Endodermal cell (in vitro differentiated cells): ENCODE measurements around the gene OPA1. TPM values are rescaled to one million over a fixed set of nuclear protein-coding genes. Genes with fewer than 3 reads are reported as not detected.

ENCODE experiments used
- DNase-seq: peaks from one replicate; pipeline ENCODE4 v3.0.0-alpha.2; 2017
- H3K27ac ChIP-seq: 2 replicates; pipeline ENCODE4 v1.5.1; 2013; ENCODE audit warnings: mild to moderate bottlenecking, low read depth, low read length, moderate library complexity
- H3K27me3 ChIP-seq: 2 replicates; pipeline ENCODE4 v1.6.1; 2013; ENCODE audit warnings: mild to moderate bottlenecking, low read length, moderate library complexity; ENCODE audit not compliant: insufficient read depth, control insufficient read depth, poor library complexity, severe bottlenecking
- H3K36me3 ChIP-seq: 2 replicates; pipeline ENCODE4 v1.7.0; 2013; ENCODE audit warnings: mild to moderate bottlenecking, low read length, moderate library complexity; ENCODE audit not compliant: control insufficient read depth, insufficient read depth
- H3K4me1 ChIP-seq: one replicate; pipeline ENCODE4 v1.7.0; 2013; ENCODE audit warnings: low read length; ENCODE audit not compliant: control insufficient read depth, insufficient read depth
- H3K4me3 ChIP-seq: 2 replicates; pipeline ENCODE4 v1.5.1; 2013; ENCODE audit warnings: mild to moderate bottlenecking, low read length, moderate library complexity
- H3K9ac ChIP-seq: 2 replicates; pipeline ENCODE4 v1.6.1; 2013; ENCODE audit warnings: mild to moderate bottlenecking, low read length, moderate library complexity; ENCODE audit not compliant: poor library complexity, severe bottlenecking; ENCODE audit errors: extremely low read depth
- H3K9me3 ChIP-seq: 2 replicates; pipeline ENCODE4 v1.6.1; 2013; ENCODE audit warnings: mild to moderate bottlenecking, low read length, moderate library complexity; ENCODE audit not compliant: control insufficient read depth
- H3K27ac Mint-ChIP-seq: 2 replicates; pipeline ENCODE4 v1.8.0; 2020; ENCODE audit warnings: mixed read lengths
- H3K27me3 Mint-ChIP-seq: 2 replicates; pipeline ENCODE4 v1.8.0; 2021; ENCODE audit warnings: mild to moderate bottlenecking, mixed read lengths; ENCODE audit not compliant: insufficient read depth
- H3K36me3 Mint-ChIP-seq: 2 replicates; pipeline ENCODE4 v1.8.0; 2020; ENCODE audit warnings: low read depth, mixed read lengths
- H3K4me1 Mint-ChIP-seq: 2 replicates; pipeline ENCODE4 v1.8.0; 2020; ENCODE audit warnings: mixed read lengths
- H3K4me3 Mint-ChIP-seq: 2 replicates; pipeline ENCODE4 v1.8.0; 2020; ENCODE audit warnings: mild to moderate bottlenecking, moderate library complexity, mixed read lengths
- H3K9me3 Mint-ChIP-seq: 2 replicates; pipeline ENCODE4 v1.8.0; 2020; ENCODE audit warnings: mild to moderate bottlenecking, mixed read lengths
- CTCF ChIP-seq: fragments of 200-600 bp; sonication (generic); conservative IDR thresholded peaks from 2 replicates; pipeline ENCODE4 v1.5.0; 2021; ENCODE audit warnings: antibody characterized with exemption, mild to moderate bottlenecking
- WGBS, 2 experiments: methylation state at CpG; one replicate each; pipeline versions ENCODE4 v1.1.5 to v1.1.7; 2013; ENCODE audit warnings: missing lambda C conversion rate in 2 of 2, mixed read lengths in 1 of 2; ENCODE audit not compliant: insufficient coverage in 1 of 2, insufficient read length in 1 of 2; 5-methylcytosine and 5-hydroxymethylcytosine counted together
- long read RNA-seq, 4 experiments: library from polyadenylated mRNA in 2 of 4; library from RNA in 1 of 4; library from capped mRNA in 1 of 4; stranded (forward) in 3 of 4; unstranded in 1 of 4; transcript quantifications; one replicate each; pipeline ENCODE4 v2.0.0, GENCODE V29; 2020 to 2021; ENCODE audit warnings: inconsistent platforms in 1 of 4
- polyA plus RNA-seq, 2 experiments: library from polyadenylated mRNA; stranded (reverse); fragments of 50-300 nt; gene quantifications; one replicate each; pipeline ENCODE4 v1.2.3, GENCODE V29; 2013
- total RNA-seq, 2 donors: library from RNA; stranded (reverse); fragmentation: NEBNext Ultra II Directional in 1 of 2; extraction: Animal tissue kit (Norgen Biotek cat#: 25700) in 1 of 2; gene quantifications; 2 replicates in 1 of 2; 3 replicates in 1 of 2; pipeline ENCODE4 v1.2.1, GENCODE V29; 2021

OPA1 gene
- total RNA-seq = 10 to 100 TPM; 61.5 to 69.4 TPM
- polyA plus RNA-seq (2013, experiment 1 of 2) = 56.7 TPM
- polyA plus RNA-seq (2013, experiment 2 of 2) = 58.6 TPM
- long read RNA-seq, experiment 1, partial matches to known transcripts = 23 of 25 reads
- long read RNA-seq, experiment 1, other reads (novel, unspliced or antisense) = 2 of 25 reads
- long read RNA-seq, experiment 2, full-length matches to known transcripts = 60 of 97 reads
- long read RNA-seq, experiment 2, partial matches to known transcripts = 15 of 97 reads
- long read RNA-seq, experiment 2, other reads (novel, unspliced or antisense) = 22 of 97 reads
- long read RNA-seq, experiment 3, full-length matches to known transcripts = 222 of 282 reads
- long read RNA-seq, experiment 3, partial matches to known transcripts = 16 of 282 reads
- long read RNA-seq, experiment 3, other reads (novel, unspliced or antisense) = 44 of 282 reads
- long read RNA-seq, experiment 4, full-length matches to known transcripts = 4 of 21 reads
- long read RNA-seq, experiment 4, partial matches to known transcripts = 14 of 21 reads
- long read RNA-seq, experiment 4, other reads (novel, unspliced or antisense) = 3 of 21 reads

- Histone ChIP-seq H3K9me3 (no peaks in the 10 kb centered on the region), H3K4me3 (peak within 1 kb of the TSS; percentile 99), H3K36me3 (peaks cover 12% of the 10 kb centered on the region), H3K4me1 (no peaks in the 10 kb centered on the region), H3K27ac (peak within 1 kb of the TSS; percentile 58), H3K9ac (peak within 1 kb of the TSS; percentile 74), H3K27me3 (no peaks in the 10 kb centered on the region)
- WGBS, 2 experiments = 2 to 3% methylated on average over 35 to 55 of the region's 55 CpGs
- Mint-ChIP-seq H3K9me3 (no peaks in the 10 kb centered on the region), H3K27me3 (peaks cover 7% of the 10 kb centered on the region), H3K27ac (peak within 1 kb of the TSS; percentile 92), H3K4me1 (peaks cover 14% of the 10 kb centered on the region), H3K36me3 (peaks cover 15% of the 10 kb centered on the region), H3K4me3 (peak within 1 kb of the TSS; percentile 85)
- TF ChIP-seq CTCF = peak; percentile 58
- peak; percentile 99 for DNase-seq
These were observed at the start of gene OPA1 for GRCh38 chr3:193592841-193593667. Gene OPA1, plus strand, starts transcription at chr3:193593208. Its CDS starts 170 bp downstream, at chr3:193593378.

DNA sequence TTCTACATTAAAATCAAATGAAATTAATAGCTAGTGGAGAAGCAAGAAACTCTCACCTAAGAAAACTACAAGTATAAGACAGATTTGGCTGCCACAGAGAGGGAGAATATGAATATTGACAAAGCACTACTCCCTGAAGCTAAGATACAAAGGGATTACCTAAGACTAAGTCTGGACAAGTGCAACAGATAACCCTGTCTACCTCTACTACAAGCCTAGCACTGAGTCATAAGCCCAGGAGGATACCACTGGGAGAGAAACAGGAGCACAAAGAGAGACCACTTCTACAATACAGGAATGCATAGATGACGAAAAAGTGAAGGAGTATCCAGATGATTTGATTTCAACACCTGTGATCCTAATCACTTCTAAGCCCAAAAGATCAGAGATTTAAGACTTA, 48.7 kb upstream of the OPA1 start:
- Mint-ChIP-seq H3K4me3 (no peak overlapping the region), H3K27me3 (peaks cover 1% of the 10 kb centered on the region), H3K9me3 (peaks cover 10% of the 10 kb centered on the region), H3K27ac (no peak overlapping the region), H3K36me3 (peaks cover 3% of the 10 kb centered on the region), H3K4me1 (no peaks in the 10 kb centered on the region)
- Histone ChIP-seq H3K36me3 (no peaks in the 10 kb centered on the region), H3K9ac (no peak overlapping the region), H3K27ac (no peak overlapping the region), H3K4me3 (no peak overlapping the region), H3K9me3 (no peaks in the 10 kb centered on the region), H3K27me3 (no peaks in the 10 kb centered on the region), H3K4me1 (peaks cover 3% of the 10 kb centered on the region)
- 100% methylated on average over 1 of the region's 1 CpG; no CpG with 5 or more reads in 1 of the 2 experiments for WGBS, 2 experiments
- DNase-seq = no peak
- TF ChIP-seq CTCF = no peak

- Histone ChIP-seq H3K9me3 (no peaks in the 10 kb centered on the region), H3K4me3 (no peak overlapping the region), H3K4me1 (peaks cover 3% of the 10 kb centered on the region), H3K27ac (no peak overlapping the region), H3K36me3 (no peaks in the 10 kb centered on the region), H3K9ac (no peak overlapping the region), H3K27me3 (no peaks in the 10 kb centered on the region)
- H3K27me3 Mint-ChIP-seq = peaks cover 1% of the 10 kb centered on the region
- no peak overlapping the region for H3K4me3 Mint-ChIP-seq
- peaks cover 3% of the 10 kb centered on the region for H3K36me3 Mint-ChIP-seq
- WGBS, 2 experiments = 89 to 97% methylated on average over 1 of the region's 1 CpG
- H3K4me1 Mint-ChIP-seq = no peaks in the 10 kb centered on the region
- H3K9me3 Mint-ChIP-seq = peaks cover 10% of the 10 kb centered on the region
- no peak for DNase-seq
- H3K27ac Mint-ChIP-seq = no peak overlapping the region
- no peak for TF ChIP-seq CTCF
These were observed 47.7 kb upstream of the OPA1 start for GRCh38 chr3:193545304-193545703.
